OCI-LY1 (cell line): ENCODE results near the gene STUM.

Source experiments
- EZH2 ChIP-seq: fragments of 200-600 bp; sonication (generic), shearing (Covaris generic); IDR thresholded peaks from 2 replicates; pipeline ENCODE4 v1.8.0; 2017; ENCODE audit warnings: borderline replicate concordance, mixed run types, mild to moderate bottlenecking, antibody characterized with exemption, low read length, moderate library complexity, mixed read lengths
- TF ChIP-seq, protein P1 (sequence below): fragments of 200-600 bp; sonication (generic), shearing (Covaris generic); IDR thresholded peaks from 2 replicates; pipeline ENCODE4 v1.5.1; 2017; ENCODE audit warnings: mild to moderate bottlenecking, antibody characterized with exemption, low read length, moderate library complexity, mixed read lengths

DNA sequence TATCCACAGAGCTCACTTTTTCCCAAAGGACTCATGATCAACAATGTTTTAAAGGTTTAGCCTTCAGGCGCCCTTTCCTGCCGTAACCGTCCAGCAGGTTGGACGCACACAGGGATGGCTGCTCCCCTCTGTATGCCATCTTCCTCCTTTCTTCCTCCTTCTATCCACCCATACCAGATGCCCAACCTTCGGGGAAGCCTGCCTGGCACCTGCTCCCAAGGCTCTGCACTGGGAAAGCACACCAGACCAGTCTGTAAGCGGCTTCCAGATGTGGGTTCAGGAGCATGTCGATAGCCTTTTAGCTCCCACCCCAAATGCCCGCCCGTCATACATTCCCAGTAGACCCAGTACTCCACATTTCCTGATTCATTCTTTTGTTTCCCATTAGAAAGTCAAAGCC, 52.9 kb downstream of the STUM start:
- TF ChIP-seq, protein P1, sequence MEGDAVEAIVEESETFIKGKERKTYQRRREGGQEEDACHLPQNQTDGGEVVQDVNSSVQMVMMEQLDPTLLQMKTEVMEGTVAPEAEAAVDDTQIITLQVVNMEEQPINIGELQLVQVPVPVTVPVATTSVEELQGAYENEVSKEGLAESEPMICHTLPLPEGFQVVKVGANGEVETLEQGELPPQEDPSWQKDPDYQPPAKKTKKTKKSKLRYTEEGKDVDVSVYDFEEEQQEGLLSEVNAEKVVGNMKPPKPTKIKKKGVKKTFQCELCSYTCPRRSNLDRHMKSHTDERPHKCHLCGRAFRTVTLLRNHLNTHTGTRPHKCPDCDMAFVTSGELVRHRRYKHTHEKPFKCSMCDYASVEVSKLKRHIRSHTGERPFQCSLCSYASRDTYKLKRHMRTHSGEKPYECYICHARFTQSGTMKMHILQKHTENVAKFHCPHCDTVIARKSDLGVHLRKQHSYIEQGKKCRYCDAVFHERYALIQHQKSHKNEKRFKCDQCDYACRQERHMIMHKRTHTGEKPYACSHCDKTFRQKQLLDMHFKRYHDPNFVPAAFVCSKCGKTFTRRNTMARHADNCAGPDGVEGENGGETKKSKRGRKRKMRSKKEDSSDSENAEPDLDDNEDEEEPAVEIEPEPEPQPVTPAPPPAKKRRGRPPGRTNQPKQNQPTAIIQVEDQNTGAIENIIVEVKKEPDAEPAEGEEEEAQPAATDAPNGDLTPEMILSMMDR, result no peak
- TF ChIP-seq EZH2, result no peak
